Fibroblast of the aortic adventitia (primary cell): Measurements from ENCODE around the gene MYOZ1. TPM values are rescaled to one million over a fixed set of nuclear protein-coding genes. Genes with fewer than 3 reads are reported as not detected.
A peak's percentile ranks its signal among the peaks of the same experiment; 100 is the strongest.

Source experiments
- DNase-seq: peaks from one replicate; pipeline ENCODE4 v3.0.0-alpha.2; 2010; ENCODE audit warnings: low read depth
- H3K4me3 ChIP-seq: 2 replicates; pipeline ENCODE4 v1.5.1; 2011; ENCODE audit warnings: low read depth, mild to moderate bottlenecking, control low read depth, low read length, moderate library complexity
- CTCF ChIP-seq: IDR thresholded peaks from 2 replicates; pipeline ENCODE4 v1.5.1; 2011; ENCODE audit warnings: mild to moderate bottlenecking, low read length, control low read depth, inconsistent platforms; ENCODE audit not compliant: insufficient read depth
- total RNA-seq: library from RNA; depleted of rRNA; stranded (reverse); fragments of >200 nt; gene quantifications from 2 replicates; pipeline ENCODE4 v1.2.3, GENCODE V29; 2012; ENCODE audit warnings: low replicate concordance

Gene MYOZ1
- total RNA-seq, 1 donor = not detected

- no peak for DNase-seq
- no peak for TF ChIP-seq CTCF
- no peak overlapping the region for H3K4me3 ChIP-seq
Measured at GRCh38 chr10:73601486-73601921, 39.8 kb downstream of the MYOZ1 start.

DNA sequence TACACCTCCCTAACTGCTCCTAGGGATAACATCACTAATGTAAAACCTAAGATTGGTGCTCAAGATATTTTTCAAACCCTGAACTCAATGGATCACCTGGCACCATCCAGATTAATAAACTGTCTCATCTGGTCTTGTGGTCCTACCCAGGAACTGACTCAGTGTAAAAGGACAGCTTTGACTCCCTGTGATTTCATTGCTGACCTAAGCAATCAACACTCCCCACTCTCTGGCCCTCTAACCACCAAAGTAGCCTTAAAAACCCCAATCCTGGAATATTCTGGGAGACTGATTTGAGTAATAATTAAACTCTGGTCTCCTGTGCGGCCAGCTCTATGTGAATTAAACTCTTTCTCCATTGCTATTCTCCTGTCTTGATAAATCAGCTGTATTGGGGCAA, 43.9 kb downstream of the MYOZ1 start:
- no peak for TF ChIP-seq CTCF
- H3K4me3 ChIP-seq = no peak overlapping the region
- no peak for DNase-seq

- no peak for DNase-seq
- no peak for TF ChIP-seq CTCF
- H3K4me3 ChIP-seq = no peak overlapping the region
Measured at GRCh38 chr10:73593812-73594211, 47.5 kb downstream of the MYOZ1 start.

DNA sequence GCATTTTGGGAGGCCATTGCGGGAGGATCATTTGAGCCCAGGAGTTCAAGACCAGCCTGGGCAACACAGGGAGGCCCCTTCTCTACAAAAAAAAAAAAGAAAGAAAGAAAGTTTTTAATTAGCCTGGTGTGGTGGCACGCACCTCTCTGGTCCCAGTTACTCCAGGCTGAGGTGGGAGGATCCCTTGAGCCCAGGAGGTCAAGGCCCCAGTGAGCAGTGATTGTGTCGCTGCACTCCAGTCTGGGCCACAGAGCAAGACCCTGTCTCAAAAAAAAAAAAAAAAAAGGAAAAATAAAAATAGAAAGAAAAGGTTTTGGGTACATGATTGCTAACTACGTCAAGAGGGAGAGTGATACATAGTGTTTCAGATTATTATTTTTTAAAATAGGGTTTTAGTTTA, 48.2 kb downstream of the MYOZ1 start:
- TF ChIP-seq CTCF = no peak
- no peak overlapping the region for H3K4me3 ChIP-seq
- DNase-seq = no peak

GRCh38 chr10:73591935-73592699, 49.2 kb downstream of the MYOZ1 start:
- DNase-seq = peak; percentile 16
- no peak for TF ChIP-seq CTCF
- no peak overlapping the region for H3K4me3 ChIP-seq

GRCh38 chr10:73590881-73591799, 50.1 kb downstream of the MYOZ1 start, which contains the start of gene USP54:
TSS of gene USP54 (minus strand) at chr10:73591342. CDS start at chr10:73575658, 15,684 bp downstream.
- no peak within 1 kb of the TSS for H3K4me3 ChIP-seq
- TF ChIP-seq CTCF = no peak
- DNase-seq = peak; percentile 43
